Tibial nerve (tissue), 3 donors: ENCODE results near the gene TCEA2.

Experiments used
- POLR2A ChIP-seq, 2 donors: fragments of 450-650 bp; IDR thresholded peaks; one replicate each; pipeline ENCODE4 v1.6.1; 2017; ENCODE audit warnings: antibody characterized with exemption in 2 of 2, mild to moderate bottlenecking in 2 of 2, moderate library complexity in 2 of 2
- TF ChIP-seq, protein P1 (sequence below), 5 experiments: fragments of 200-600 bp in 3 of 5; fragments of 450-650 bp in 2 of 5; sonication (generic) in 3 of 5; IDR thresholded peaks; one replicate each; pipeline ENCODE4 v1.5.1; 2016 to 2019; ENCODE audit warnings: antibody characterized with exemption in 5 of 5, mild to moderate bottlenecking in 3 of 5, moderate library complexity in 2 of 5

DNA sequence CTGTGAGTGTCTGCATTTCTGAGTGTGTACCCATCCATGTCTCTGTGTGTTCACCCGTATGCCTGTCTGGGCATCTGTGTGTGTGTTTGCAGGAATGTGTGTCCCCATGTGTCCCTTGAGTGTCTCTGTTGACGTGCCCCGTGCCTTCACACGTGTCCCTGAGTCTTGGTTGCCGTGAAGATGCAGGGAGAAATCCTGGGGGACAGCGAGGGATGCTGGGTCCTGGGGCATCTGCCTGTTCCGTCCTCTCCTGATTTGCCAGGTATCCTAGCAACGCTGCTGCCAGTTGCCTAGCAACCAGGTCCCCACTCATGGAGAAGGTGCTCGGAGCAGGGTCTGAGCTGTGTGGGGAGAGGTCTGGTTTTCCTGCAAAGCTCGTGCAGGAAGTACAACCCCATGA, 27.2 kb downstream of the TCEA2 start:
- TF ChIP-seq, protein P1, sequence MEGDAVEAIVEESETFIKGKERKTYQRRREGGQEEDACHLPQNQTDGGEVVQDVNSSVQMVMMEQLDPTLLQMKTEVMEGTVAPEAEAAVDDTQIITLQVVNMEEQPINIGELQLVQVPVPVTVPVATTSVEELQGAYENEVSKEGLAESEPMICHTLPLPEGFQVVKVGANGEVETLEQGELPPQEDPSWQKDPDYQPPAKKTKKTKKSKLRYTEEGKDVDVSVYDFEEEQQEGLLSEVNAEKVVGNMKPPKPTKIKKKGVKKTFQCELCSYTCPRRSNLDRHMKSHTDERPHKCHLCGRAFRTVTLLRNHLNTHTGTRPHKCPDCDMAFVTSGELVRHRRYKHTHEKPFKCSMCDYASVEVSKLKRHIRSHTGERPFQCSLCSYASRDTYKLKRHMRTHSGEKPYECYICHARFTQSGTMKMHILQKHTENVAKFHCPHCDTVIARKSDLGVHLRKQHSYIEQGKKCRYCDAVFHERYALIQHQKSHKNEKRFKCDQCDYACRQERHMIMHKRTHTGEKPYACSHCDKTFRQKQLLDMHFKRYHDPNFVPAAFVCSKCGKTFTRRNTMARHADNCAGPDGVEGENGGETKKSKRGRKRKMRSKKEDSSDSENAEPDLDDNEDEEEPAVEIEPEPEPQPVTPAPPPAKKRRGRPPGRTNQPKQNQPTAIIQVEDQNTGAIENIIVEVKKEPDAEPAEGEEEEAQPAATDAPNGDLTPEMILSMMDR (IDR thresholded peaks at IDR 0.05), result no peak
- TF ChIP-seq POLR2A (IDR thresholded peaks at IDR 0.05), result no peak
